VCaP (cell line): Measurements from ENCODE around the gene NRXN2.

Experiments used
- H3K27ac ChIP-seq: fragments of 450-650 bp; 2 replicates; pipeline ENCODE4 v1.5.1; 2017
- CTCF ChIP-seq: fragments of 450-650 bp; conservative IDR thresholded peaks from 2 replicates; pipeline ENCODE4 v1.5.1; 2017; ENCODE audit warnings: mild to moderate bottlenecking, moderate library complexity

NRXN2 gene

GRCh38 chr11:64592656-64593055 lies 130.3 kb downstream of the NRXN2 start:
- no peak overlapping the region for H3K27ac ChIP-seq
- no peak for TF ChIP-seq CTCF

DNA sequence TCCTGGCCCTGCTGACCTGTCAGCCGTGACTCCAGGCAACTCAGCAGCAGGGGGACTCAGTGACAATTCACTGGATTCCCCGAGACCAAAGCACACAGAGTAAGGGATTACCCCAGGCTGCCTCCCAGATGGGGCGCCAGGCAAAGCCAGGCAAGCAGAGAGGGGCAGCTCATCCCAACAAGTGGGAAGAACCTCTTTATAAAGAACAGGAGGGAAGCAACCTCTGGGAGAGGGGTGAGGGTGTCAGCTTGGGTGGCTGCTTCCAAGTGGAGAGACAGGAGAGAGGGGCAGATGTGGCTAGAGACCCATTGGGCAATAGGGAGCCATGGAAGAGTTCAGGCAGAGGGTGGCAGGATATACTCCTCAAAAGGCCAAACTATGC lies 130.8 kb downstream of the NRXN2 start:
- no peak overlapping the region for H3K27ac ChIP-seq
- no peak for TF ChIP-seq CTCF

- no peak overlapping the region for H3K27ac ChIP-seq
- no peak for TF ChIP-seq CTCF
Measured at GRCh38 chr11:64591257-64592233, 131.5 kb downstream of the NRXN2 start.

DNA sequence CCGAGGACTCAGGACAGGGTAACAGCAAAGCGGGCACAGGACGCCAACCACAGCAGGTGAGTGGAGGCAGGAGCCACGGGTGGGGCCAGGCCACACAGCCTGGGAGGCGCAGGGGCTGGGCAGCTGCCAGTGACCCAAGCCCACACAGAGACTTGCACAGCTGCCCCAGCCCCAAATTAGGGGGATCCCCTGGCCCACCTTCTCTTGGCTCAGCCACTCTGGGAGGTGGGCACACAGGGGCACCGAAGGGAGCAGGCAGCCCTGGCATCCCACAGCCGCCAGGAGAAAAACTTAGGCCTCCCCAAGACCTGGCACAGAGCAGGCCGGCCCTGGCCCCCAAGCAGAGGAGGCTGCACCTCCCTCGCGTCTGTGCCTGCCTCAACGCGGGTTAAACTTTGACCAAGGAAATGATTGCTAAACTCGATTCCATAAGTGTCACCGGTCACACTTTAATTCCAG lies 132.2 kb downstream of the NRXN2 start, which contains the start of gene SLC22A12:
Gene SLC22A12, plus strand, starts transcription at position 458 of the 459 bp plus-strand sequence. CDS start 337 bp downstream, outside the sequence.
- TF ChIP-seq CTCF, result no peak

DNA sequence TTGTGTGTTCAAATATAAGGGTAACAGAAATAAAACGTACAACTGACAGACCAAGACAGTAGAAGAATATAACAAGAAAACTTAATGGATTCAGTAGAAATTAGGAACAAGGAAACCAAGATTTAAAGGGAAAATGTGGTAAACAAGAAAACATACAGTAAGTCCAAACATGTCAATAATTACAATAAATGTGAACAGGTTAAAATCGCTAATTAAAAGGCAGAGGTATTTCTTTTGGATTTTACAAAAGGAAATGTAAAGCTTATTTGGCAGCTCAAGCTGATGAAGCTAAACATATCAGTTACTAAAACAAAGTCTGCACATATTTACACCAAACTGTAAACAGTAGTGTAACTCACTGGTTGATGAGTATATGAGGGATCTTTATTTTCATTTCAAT lies 134.3 kb downstream of the NRXN2 start:
- no peak for TF ChIP-seq CTCF

More for the DNA sequence above, 132.2 kb downstream of the NRXN2 start, which contains the start of gene SLC22A12:
- H3K27ac ChIP-seq, result no peak within 1 kb of the TSS

GRCh38 chr11:64586366-64586765 lies 136.6 kb downstream of the NRXN2 start:
- no peak overlapping the region for H3K27ac ChIP-seq

More for the DNA sequence above, 134.3 kb downstream of the NRXN2 start:
- no peak overlapping the region for H3K27ac ChIP-seq

More at GRCh38 chr11:64586366-64586765, 136.6 kb downstream of the NRXN2 start:
- no peak for TF ChIP-seq CTCF
